ENCODE results near the gene TICAM1. TPM values are rescaled to one million over a fixed set of nuclear protein-coding genes. Genes with fewer than 3 reads are reported as not detected.
A peak's percentile ranks its signal among the peaks of the same experiment; 100 is the strongest.

TICAM1 gene
- total and polyA plus RNA-seq, 2 experiments from 2014 or later = 0.32 to 0.38 TPM

DNA sequence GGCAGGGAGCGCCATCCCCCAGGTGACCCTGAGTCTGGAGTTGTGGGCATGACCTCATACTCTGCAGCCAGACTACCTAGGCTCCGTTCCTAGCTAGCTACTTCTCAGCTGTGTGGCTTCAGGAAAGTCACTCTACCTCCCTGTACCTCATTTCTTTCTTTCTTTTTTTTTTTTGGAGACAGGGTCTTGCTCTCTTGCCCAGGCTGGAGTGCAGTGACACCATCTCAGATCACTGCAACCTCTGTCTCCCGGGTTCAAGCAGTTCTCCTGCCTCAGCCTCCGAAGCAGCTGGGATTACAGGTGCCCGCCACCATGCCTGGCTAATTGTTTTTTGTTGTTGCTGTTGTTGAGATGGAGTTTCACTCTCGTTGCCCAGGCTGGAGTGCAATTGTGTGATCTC, 21.0 kb upstream of the TICAM1 start (continued):
- TF ChIP-seq, protein P1, sequence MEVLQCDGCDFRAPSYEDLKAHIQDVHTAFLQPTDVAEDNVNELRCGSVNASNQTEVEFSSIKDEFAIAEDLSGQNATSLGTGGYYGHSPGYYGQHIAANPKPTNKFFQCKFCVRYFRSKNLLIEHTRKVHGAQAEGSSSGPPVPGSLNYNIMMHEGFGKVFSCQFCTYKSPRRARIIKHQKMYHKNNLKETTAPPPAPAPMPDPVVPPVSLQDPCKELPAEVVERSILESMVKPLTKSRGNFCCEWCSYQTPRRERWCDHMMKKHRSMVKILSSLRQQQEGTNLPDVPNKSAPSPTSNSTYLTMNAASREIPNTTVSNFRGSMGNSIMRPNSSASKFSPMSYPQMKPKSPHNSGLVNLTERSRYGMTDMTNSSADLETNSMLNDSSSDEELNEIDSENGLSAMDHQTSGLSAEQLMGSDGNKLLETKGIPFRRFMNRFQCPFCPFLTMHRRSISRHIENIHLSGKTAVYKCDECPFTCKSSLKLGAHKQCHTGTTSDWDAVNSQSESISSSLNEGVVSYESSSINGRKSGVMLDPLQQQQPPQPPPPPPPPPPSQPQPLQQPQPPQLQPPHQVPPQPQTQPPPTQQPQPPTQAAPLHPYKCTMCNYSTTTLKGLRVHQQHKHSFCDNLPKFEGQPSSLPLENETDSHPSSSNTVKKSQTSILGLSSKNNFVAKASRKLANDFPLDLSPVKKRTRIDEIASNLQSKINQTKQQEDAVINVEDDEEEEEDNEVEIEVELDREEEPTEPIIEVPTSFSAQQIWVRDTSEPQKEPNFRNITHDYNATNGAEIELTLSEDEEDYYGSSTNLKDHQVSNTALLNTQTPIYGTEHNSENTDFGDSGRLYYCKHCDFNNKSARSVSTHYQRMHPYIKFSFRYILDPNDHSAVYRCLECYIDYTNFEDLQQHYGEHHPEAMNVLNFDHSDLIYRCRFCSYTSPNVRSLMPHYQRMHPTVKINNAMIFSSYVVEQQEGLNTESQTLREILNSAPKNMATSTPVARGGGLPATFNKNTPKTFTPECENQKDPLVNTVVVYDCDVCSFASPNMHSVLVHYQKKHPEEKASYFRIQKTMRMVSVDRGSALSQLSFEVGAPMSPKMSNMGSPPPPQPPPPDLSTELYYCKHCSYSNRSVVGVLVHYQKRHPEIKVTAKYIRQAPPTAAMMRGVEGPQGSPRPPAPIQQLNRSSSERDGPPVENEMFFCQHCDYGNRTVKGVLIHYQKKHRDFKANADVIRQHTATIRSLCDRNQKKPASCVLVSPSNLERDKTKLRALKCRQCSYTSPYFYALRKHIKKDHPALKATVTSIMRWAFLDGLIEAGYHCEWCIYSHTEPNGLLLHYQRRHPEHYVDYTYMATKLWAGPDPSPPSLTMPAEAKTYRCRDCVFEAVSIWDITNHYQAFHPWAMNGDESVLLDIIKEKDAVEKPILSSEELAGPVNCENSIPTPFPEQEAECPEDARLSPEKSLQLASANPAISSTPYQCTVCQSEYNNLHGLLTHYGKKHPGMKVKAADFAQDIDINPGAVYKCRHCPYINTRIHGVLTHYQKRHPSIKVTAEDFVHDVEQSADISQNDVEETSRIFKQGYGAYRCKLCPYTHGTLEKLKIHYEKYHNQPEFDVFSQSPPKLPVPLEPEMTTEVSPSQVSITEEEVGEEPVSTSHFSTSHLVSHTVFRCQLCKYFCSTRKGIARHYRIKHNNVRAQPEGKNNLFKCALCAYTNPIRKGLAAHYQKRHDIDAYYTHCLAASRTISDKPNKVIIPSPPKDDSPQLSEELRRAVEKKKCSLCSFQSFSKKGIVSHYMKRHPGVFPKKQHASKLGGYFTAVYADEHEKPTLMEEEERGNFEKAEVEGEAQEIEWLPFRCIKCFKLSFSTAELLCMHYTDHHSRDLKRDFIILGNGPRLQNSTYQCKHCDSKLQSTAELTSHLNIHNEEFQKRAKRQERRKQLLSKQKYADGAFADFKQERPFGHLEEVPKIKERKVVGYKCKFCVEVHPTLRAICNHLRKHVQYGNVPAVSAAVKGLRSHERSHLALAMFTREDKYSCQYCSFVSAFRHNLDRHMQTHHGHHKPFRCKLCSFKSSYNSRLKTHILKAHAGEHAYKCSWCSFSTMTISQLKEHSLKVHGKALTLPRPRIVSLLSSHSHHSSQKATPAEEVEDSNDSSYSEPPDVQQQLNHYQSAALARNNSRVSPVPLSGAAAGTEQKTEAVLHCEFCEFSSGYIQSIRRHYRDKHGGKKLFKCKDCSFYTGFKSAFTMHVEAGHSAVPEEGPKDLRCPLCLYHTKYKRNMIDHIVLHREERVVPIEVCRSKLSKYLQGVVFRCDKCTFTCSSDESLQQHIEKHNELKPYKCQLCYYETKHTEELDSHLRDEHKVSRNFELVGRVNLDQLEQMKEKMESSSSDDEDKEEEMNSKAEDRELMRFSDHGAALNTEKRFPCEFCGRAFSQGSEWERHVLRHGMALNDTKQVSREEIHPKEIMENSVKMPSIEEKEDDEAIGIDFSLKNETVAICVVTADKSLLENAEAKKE (CRISPR knock-in tag; IDR thresholded peaks at IDR 0.05) = no peak
- no peak for TF ChIP-seq JUNB (IDR thresholded peaks at IDR 0.05; ENCODE audit: unreplicated experiment)

DNA sequence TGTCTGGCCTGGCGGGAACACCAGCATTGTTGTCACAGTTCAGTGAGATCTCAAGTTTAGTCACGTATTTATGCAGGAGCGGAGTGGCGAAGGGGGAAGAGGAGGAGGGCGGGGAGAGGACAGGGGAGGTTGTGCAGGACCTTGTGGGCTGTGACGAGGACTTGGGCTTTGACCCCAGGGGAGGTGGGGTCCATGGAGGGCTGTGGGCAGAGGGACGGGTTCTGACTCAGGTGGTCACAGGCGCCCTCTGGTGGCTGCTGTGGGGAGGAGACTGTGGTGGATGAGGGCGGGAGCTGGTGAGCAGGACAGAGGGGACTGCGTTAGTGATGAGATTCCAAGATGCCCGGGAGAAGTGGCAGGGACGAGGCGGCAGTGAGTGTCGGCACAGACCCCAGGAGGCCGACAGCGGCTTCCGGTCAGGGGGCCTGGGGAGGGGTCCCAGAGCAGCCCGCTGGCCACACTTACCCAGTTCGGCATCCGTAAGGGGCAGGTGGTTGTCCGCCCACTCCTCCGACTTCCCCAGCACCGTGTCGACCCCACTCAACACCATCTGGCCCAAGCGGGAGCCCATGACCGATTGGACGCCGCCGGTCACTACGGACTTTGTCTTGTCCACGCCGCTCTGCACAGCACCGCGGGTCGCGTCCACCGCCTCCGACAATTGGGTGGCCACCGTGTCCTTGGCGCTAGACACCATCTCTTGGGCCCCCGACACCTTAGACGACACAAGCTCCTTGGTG, 20.2 kb upstream of the TICAM1 start:
- no peaks in the 10 kb centered on the region; the same call in 1 of the 2 replicates for H4K20me1 ChIP-seq (replicated peaks; ENCODE audit: insufficient read depth)
- H3K4me2 ChIP-seq = no peak overlapping the region
- Mint-ChIP-seq H3K27ac (peak overlapping the region; percentile 66), H3K4me1 (no peaks in the 10 kb centered on the region), H3K36me3 (ENCODE audit: low read depth) (peaks cover 35% of the 10 kb centered on the region; the same call in 2 of the 3 replicates), H3K4me3 (no peak overlapping the region), H3K9me3 (no peaks in the 10 kb centered on the region), H3K27me3 (ENCODE audit: insufficient read depth, low read depth, poor library complexity) (peaks cover 8% of the 10 kb centered on the region)
- no peaks in the 10 kb centered on the region; the same call in 1 of the 2 replicates for H3K36me3 ChIP-seq (ENCODE audit: insufficient read depth)
- H3K27me3 ChIP-seq (ENCODE audit: insufficient read depth) = no peaks in the 10 kb centered on the region
- ATAC-seq (peak; percentile 100), DNase-seq (ENCODE audit: low spot score) (peak; percentile 85)
- TF ChIP-seq, protein P2, sequence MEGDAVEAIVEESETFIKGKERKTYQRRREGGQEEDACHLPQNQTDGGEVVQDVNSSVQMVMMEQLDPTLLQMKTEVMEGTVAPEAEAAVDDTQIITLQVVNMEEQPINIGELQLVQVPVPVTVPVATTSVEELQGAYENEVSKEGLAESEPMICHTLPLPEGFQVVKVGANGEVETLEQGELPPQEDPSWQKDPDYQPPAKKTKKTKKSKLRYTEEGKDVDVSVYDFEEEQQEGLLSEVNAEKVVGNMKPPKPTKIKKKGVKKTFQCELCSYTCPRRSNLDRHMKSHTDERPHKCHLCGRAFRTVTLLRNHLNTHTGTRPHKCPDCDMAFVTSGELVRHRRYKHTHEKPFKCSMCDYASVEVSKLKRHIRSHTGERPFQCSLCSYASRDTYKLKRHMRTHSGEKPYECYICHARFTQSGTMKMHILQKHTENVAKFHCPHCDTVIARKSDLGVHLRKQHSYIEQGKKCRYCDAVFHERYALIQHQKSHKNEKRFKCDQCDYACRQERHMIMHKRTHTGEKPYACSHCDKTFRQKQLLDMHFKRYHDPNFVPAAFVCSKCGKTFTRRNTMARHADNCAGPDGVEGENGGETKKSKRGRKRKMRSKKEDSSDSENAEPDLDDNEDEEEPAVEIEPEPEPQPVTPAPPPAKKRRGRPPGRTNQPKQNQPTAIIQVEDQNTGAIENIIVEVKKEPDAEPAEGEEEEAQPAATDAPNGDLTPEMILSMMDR (conservative IDR thresholded peaks at IDR 0.05; ENCODE audit: low read depth in 2 of 2) = peak; percentile 86 to 97
- no peak for TF ChIP-seq EZH2phosphoT487 (IDR thresholded peaks at IDR 0.05; ENCODE audit: unreplicated experiment)
- TF ChIP-seq CREB1 (CRISPR knock-in tag; IDR thresholded peaks at IDR 0.05; ENCODE audit: low read depth) = 0 out of 2 replicates have a peak, but pooled peaks have one; percentile 24
- TF ChIP-seq POLR2AphosphoS5 (IDR thresholded peaks at IDR 0.05; ENCODE audit: low read depth) = 0 out of 2 replicates have a peak, but pooled peaks have one; percentile 2
- TF ChIP-seq JUNB (IDR thresholded peaks at IDR 0.05; ENCODE audit: unreplicated experiment) = no peak
- no peaks in the 10 kb centered on the region for H3K4me1 ChIP-seq (ENCODE audit: insufficient read depth)
- no peak overlapping the region for H3K4me3 ChIP-seq
- H3F3A ChIP-seq (replicated peaks; ENCODE audit: low read depth) = no peaks in the 10 kb centered on the region
- H3K9me2 ChIP-seq (ENCODE audit: insufficient read depth) = no peaks in the 10 kb centered on the region
- no peak overlapping the region for H3K27ac ChIP-seq (ENCODE audit: low read depth)
- no peaks in the 10 kb centered on the region for H3K79me2 ChIP-seq (replicated peaks; ENCODE audit: insufficient read depth)
- no peak overlapping the region for H2AFZ ChIP-seq

Measured in GM23338 (cell line).